ENCODE measurements around the gene IKZF4.
"Not testable (repeated sequence)": the region's sequence is repeated elsewhere in the genome, so short reads cannot be mapped to it uniquely, and the experiment has no call there.

The IKZF4 gene

DNA sequence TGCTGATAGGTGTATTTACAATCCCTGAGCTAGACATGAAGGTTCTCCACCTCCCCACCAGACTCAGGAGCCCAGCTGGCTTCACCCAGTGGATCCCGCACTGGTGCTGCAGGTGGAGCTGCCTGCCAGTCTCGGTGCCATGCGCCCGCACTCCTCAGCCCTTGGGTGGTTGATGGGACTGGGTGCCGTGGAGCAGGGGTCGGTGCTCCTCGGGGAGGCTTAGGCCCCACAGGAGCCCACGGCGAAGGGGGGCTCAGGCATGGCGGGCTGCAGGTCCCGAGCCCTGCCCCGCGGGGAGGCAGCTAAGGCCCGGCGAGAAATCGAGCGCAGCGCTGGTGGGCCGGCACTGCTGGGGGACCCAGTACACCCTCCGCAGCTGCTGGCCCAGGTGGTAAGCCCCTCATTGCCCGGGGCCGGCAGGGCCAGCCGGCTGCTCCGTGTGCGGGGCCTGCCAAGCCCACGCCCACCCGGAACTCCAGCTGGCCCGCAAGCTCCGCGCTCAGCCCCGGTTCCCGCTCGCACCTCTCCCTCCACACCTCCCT is 20.8 kb upstream of the IKZF4 start:
- not testable (repeated sequence) for DNase-seq

- DNase-seq: no peak
Measured at GRCh38 chr12:56001487-56002100, 19.2 kb upstream of the IKZF4 start.

GRCh38 chr12:56003376-56003775 is 17.5 kb upstream of the IKZF4 start:
- not testable (repeated sequence) for DNase-seq

GRCh38 chr12:56004211-56004610 is 16.6 kb upstream of the IKZF4 start:
- DNase-seq: no peak

DNA sequence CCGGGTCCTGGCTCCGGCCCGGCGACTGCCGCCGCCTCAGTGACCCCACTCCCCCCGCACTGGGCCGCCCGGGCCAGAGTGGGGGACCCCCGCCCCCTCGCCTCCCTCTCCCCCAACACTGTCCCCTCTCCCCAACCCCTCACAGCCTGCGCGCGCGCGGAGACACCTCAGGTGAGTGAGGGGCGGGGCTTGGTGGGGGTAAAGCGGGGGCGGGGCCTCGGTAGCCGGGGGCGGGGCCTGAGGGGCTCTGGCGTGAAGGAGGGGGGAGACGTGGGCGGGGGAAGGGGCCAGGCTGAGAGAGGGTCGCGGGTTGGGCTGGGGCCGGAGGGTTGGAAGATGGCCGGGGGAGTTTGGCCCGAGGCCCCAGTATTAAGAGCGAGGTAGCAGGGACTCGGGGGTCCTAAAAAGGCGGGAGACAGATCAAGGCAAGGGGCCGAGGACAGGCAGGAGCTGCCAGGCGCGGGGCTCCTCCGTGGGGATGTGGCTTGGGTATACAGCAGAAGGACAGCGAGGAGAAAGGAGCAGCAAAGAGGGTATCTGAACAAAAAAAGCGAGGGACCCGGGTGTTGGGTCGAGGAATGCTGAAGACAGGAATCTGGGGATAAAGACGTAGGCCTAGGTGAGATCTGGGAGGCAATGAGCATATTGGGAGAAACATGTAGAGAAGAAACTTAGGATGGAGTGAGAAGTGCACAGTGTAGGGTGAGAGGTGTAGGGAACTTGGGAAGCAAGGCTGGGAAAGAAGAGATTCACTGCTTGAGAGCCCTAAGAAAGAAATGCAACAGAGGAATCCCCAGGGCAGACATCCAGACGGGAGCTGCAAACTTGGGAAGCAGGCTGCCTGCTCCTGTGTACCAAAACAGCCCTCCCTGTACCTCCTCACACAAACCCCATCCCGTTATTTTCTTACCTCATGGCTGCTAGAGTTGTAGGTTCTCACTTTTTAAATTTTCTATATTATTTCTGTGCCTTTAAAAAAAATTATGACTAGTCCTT is 13.0 kb upstream of the IKZF4 start:
- DNase-seq: peak; percentile 86

DNA sequence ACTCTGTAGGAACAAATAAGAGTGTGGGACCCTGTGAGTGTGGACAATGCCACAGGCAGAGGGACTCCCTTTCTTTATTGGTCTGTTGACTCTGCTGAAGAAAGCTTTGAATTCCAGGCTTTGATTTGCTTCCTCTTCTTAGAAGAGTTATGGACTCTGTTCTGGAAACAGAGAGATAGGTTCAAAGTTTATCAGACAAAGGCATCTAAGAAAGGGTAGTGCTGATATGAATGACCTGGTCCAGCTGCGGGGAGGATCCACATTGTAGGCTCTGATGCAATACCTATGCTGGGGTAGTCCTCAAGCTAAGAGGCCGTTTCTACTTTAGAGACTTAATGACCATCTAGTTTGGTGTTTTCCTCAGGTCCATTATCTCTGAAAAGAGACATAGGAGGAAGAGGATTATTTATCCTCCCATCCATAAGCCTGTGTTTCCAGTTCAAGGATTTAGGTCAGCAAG is 10.7 kb upstream of the IKZF4 start:
- DNase-seq: no peak

- no peak for DNase-seq
Measured at GRCh38 chr12:56011509-56012090, 9.2 kb upstream of the IKZF4 start.

DNA sequence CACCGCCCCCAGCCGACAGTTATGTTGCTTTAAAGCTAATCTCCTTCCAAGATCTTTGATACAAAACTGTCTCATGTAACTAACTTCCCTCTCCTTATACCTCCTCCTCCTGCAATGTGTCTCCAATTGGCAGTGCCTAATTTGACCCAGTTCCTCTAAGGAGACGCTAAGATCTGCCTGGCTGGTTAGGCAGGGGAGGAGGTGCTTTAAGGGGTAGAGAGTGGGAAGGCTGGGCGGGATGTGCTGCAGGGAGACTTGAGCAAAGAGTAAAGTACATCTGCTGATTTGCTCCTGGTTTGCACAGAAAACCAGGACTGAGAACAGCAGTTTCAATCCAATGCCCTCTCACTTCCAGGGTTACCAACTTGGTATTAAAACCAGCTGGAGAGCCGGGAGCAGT is 7.4 kb upstream of the IKZF4 start:
- no peak for DNase-seq

GRCh38 chr12:56014205-56014604 is 6.6 kb upstream of the IKZF4 start:
- no peak for DNase-seq

DNA sequence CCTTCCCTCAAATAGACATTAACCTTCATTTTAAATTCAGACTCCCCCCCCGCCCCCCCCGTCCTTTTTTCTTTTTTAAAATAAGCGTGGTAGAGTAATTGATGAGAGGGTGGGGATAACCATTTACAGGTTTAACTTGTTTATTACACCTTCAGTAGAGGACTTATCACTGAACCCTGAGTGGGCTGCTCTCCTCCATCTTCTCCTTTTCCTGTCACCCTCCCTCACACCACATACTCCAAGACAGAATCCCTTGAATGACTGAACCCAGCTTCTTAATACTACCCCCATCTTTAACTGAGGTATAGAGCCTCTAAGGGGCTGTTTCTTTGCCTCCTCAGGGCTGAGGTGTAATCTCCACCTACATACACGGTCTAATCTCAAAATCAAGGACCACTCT is 3.7 kb upstream of the IKZF4 start:
- no peak for DNase-seq

DNA sequence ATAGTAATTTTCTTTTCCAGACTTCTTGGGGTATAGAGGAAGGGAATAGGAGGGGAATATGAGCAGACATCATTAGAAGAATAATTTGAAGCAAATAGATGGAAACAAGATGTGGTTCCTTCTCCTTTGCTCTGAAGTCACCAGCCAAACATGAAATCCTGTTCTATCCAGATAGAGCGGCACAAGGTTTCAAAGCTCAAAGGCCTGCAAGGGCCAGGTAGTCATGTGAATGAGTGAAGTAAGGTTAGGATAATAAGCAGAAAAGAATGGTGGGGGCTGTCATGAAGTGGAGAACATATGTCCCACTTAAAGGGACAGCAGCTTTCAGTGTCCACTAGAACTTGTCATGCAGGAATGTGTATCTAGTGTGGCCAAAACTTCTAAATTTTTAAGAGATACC is 2.5 kb upstream of the IKZF4 start:
- no peak for DNase-seq

GRCh38 chr12:56021889-56022497 is 1.1 kb downstream of the IKZF4 start:
- no peak for DNase-seq

DNA sequence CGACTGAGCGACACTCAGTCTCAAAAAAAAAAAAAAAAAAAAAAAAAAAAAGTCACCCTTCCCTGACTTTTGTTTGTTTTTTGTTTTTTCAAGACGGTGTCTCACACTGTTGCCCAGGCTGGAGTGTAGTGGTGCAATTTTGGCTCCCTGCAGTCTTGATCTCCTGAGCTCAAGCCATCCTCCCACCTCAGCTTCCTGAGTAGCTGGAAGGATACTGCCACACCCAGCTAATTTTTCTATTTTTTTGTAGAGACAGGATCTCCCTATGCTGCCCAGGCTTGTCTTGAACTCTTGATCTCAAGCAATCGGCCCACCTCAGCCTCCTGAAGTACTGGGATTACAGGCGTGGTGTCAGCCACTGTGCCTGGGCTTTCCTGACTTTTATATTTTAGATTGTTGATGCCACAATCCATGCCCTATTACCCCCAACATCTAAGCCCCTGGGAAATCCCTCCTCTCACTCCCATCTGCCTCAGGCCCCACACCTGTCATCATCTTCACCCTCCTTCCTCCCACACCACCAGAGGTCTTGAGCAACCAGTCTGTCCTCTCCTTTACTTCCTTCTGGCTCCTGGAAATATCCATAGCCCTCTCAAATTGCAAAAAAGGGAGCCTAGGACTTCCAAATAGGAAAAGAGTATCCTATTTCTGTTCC is 7.8 kb downstream of the IKZF4 start:
- DNase-seq: no peak

DNA sequence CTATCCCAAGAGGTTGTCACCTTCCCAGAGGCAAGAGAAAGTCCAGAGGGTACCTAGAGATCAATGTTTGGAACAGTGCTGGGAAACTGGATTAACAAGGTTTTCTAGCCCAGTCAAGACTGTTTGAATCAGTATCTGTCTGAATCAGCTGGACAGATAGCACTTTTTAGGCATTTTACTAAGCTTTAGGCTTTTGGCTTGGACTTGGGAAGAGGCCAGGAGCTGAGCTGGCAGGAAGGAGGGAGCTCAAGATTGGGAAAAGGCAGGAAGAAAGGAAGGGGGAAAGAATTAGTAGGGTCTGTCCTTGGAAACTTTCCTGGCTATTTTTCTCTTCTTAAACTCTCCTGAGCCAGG is 8.3 kb downstream of the IKZF4 start:
- no peak for DNase-seq

GRCh38 chr12:56029666-56030293 is 8.9 kb downstream of the IKZF4 start:
- DNase-seq: no peak

DNA sequence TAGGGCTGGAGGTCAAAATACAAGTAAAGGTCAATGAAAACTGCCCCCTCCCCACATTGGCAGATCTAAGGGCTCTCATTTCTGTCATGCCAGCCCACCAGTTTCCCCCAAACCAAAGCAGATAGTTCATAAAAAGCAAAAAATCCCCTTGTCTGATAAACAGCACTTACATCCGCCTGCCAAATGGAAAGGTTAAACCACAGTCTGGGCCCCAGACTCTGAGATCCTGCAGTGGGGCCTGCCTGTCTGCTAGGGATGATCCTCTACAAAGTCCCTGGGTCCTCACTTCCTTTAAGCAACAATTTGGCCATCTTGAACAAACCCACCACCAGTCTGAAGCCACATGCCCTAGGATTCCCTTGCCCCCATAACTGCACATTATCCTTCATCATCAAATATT is 11.1 kb downstream of the IKZF4 start:
- peak; percentile 68 for DNase-seq

GRCh38 chr12:56034586-56035332 is 13.9 kb downstream of the IKZF4 start:
- DNase-seq: peak; percentile 71

DNA sequence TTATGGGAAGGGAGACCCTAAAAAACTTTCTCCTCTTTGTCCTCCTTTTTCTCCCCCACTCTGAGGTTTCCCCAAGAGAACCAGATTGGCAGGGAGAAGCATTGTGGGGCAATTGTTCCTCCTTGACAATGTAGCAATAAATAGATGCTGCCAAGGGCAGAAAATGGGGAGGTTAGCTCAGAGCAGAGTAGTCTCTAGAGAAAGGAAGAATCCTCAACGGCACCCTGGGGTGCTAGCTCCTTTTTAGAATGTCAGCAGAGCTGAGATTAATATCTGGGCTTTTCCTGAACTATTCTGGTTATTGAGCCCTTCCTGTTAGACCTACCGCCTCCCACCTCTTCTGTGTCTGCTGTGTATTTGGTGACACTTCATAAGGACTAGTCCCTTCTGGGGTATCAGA is 16.3 kb downstream of the IKZF4 start:
- no peak for DNase-seq

DNA sequence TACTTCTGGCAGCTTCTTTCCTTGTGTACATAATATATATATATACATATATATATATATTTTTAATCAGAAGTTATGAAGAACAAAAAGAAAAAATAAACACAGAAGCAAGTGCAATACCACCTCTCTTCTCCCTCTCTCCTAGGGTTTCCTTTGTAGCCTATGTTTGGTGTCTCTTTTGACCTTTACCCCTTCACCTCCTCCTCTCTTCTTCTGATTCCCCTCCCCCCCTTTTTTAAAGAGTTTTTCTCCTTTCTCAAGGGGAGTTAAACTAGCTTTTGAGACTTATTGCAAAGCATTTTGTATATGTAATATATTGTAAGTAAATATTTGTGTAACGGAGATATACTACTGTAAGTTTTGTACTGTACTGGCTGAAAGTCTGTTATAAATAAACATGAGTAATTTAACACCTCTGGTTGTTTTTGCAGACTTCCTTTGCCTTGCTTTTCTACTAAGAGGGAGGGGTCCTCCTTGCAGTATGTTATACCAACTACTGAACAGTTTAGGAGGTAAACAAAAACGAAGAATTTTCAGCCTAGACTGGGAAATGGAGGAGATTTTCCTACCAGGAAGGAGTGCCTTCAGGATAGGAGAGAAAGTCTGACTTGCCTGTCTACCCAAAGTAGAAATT is 17.3 kb downstream of the IKZF4 start:
- DNase-seq: no peak

GRCh38 chr12:56040151-56040550 is 19.3 kb downstream of the IKZF4 start:
- DNase-seq: no peak

Measured in activated CD8-positive, alpha-beta memory T cell treated with anti-CD3 and anti-CD28 coated beads for 24 hours (primary cell).